DND-41 (cell line): ENCODE data around the gene NLRP9.
"Not testable (repeated sequence)": the region's sequence is repeated elsewhere in the genome, so short reads cannot be mapped to it uniquely, and the experiment has no call there.

Experiments
- ATAC-seq: fragments of 200-7000 bp; cut with Tn5 transposase; 3 replicates; pipeline ENCODE4 v1.9.1; 2021; ENCODE audit warnings: low read depth; ENCODE audit not compliant: insufficient read depth
- DNase-seq: peaks from one replicate; pipeline ENCODE4 v3.0.0-alpha.2; 2020
- H2AFZ ChIP-seq: 2 replicates; pipeline ENCODE4 v1.6.0; 2012; ENCODE audit warnings: low read depth, low read length
- H3K27ac ChIP-seq: 2 replicates; pipeline ENCODE4 v1.5.1; 2012; ENCODE audit warnings: low read length, inconsistent platforms
- H3K27me3 ChIP-seq: fragments of 200-600 bp; sonication (generic); 2 replicates; pipeline ENCODE4 v1.6.0; 2012; ENCODE audit warnings: low read length, mild to moderate bottlenecking, inconsistent platforms; ENCODE audit not compliant: insufficient read depth, poor library complexity
- H3K36me3 ChIP-seq: 2 replicates; pipeline ENCODE4 v1.5.1; 2012; ENCODE audit warnings: low read length, inconsistent platforms; ENCODE audit not compliant: insufficient read depth
- H3K4me1 ChIP-seq: 2 replicates; pipeline ENCODE4 v1.5.1; 2012; ENCODE audit warnings: mild to moderate bottlenecking, low read length; ENCODE audit not compliant: insufficient read depth
- H3K4me2 ChIP-seq: 2 replicates; pipeline ENCODE4 v1.6.0; 2012; ENCODE audit warnings: mild to moderate bottlenecking, moderate library complexity, low read length, inconsistent platforms; ENCODE audit not compliant: insufficient read depth
- H3K4me3 ChIP-seq, 2 experiments: fragments of 200-600 bp in 1 of 2; shearing (Covaris generic) in 1 of 2; 2 replicates each; pipeline ENCODE4 v1.5.1; 2012 to 2016; ENCODE audit warnings: inconsistent platforms in 2 of 2, low read length in 2 of 2, mild to moderate bottlenecking in 2 of 2, low read depth in 1 of 2, moderate library complexity in 1 of 2
- H3K79me2 ChIP-seq: 2 replicates; pipeline ENCODE4 v1.6.0; 2012; ENCODE audit warnings: low read length, inconsistent platforms; ENCODE audit not compliant: insufficient read depth
- H3K9ac ChIP-seq: 2 replicates; pipeline ENCODE4 v1.6.0; 2012; ENCODE audit warnings: low read depth, mild to moderate bottlenecking, inconsistent platforms, low read length, moderate library complexity
- H3K9me3 ChIP-seq: 2 replicates; pipeline ENCODE4 v1.5.1; 2012; ENCODE audit warnings: low read length, moderate library complexity, mild to moderate bottlenecking, inconsistent platforms; ENCODE audit not compliant: insufficient read depth, severe bottlenecking
- H4K20me1 ChIP-seq: 2 replicates; pipeline ENCODE4 v1.6.0; 2012; ENCODE audit warnings: low read length; ENCODE audit not compliant: insufficient read depth
- EZH2 ChIP-seq: IDR thresholded peaks from 3 replicates; pipeline ENCODE4 v1.6.1; 2012; ENCODE audit warnings: borderline replicate concordance, low read depth, mild to moderate bottlenecking, moderate library complexity, low read length, inconsistent platforms; ENCODE audit not compliant: severe bottlenecking
- TF ChIP-seq, protein P1 (sequence below): IDR thresholded peaks from 2 replicates; pipeline ENCODE4 v1.5.1; 2012; ENCODE audit warnings: borderline replicate concordance, low read length, moderate library complexity, mild to moderate bottlenecking; ENCODE audit not compliant: poor library complexity, severe bottlenecking; ENCODE audit errors: extremely low read depth

Gene NLRP9

DNA sequence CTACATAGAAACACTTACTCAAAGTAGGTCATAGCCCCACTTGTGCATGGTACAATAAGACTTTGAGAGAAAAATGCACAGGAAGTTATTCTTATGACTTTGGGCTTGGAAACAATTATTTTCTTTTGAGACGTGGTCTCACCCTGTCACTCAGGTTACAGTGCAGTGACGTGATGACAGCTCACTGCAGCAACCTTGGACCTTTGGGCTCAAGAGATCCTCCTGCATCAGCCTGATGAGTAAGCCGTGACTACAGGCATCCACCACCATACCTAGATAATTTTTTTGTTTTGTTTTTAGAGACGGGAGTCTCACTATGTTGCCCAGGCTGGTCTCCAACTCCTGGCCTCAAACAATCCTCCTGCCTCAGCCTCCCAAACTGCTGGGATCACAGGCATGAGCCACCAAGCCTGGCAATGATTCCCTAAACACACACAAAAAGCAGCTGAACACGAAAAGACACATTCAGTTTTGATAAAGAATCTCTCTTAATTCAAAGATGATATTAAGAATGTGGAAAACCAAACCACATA is 17.9 kb downstream of the NLRP9 start:
- peaks cover 11% of the 10 kb centered on the region for H3K9me3 ChIP-seq
- H2AFZ ChIP-seq: no peak overlapping the region
- H3K4me1 ChIP-seq: no peaks in the 10 kb centered on the region
- H3K36me3 ChIP-seq: no peaks in the 10 kb centered on the region
- H3K9ac ChIP-seq: no peak overlapping the region
- H3K27ac ChIP-seq: no peak overlapping the region
- no peaks in the 10 kb centered on the region for H4K20me1 ChIP-seq
- no peak overlapping the region for H3K4me3 ChIP-seq
- no peaks in the 10 kb centered on the region for H3K79me2 ChIP-seq
- H3K27me3 ChIP-seq: peaks cover 4% of the 10 kb centered on the region
- H3K4me2 ChIP-seq: no peak overlapping the region
- DNase-seq: no peak
- ATAC-seq: no peak
- no peak for TF ChIP-seq EZH2
- TF ChIP-seq, protein P1, sequence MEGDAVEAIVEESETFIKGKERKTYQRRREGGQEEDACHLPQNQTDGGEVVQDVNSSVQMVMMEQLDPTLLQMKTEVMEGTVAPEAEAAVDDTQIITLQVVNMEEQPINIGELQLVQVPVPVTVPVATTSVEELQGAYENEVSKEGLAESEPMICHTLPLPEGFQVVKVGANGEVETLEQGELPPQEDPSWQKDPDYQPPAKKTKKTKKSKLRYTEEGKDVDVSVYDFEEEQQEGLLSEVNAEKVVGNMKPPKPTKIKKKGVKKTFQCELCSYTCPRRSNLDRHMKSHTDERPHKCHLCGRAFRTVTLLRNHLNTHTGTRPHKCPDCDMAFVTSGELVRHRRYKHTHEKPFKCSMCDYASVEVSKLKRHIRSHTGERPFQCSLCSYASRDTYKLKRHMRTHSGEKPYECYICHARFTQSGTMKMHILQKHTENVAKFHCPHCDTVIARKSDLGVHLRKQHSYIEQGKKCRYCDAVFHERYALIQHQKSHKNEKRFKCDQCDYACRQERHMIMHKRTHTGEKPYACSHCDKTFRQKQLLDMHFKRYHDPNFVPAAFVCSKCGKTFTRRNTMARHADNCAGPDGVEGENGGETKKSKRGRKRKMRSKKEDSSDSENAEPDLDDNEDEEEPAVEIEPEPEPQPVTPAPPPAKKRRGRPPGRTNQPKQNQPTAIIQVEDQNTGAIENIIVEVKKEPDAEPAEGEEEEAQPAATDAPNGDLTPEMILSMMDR: no peak

DNA sequence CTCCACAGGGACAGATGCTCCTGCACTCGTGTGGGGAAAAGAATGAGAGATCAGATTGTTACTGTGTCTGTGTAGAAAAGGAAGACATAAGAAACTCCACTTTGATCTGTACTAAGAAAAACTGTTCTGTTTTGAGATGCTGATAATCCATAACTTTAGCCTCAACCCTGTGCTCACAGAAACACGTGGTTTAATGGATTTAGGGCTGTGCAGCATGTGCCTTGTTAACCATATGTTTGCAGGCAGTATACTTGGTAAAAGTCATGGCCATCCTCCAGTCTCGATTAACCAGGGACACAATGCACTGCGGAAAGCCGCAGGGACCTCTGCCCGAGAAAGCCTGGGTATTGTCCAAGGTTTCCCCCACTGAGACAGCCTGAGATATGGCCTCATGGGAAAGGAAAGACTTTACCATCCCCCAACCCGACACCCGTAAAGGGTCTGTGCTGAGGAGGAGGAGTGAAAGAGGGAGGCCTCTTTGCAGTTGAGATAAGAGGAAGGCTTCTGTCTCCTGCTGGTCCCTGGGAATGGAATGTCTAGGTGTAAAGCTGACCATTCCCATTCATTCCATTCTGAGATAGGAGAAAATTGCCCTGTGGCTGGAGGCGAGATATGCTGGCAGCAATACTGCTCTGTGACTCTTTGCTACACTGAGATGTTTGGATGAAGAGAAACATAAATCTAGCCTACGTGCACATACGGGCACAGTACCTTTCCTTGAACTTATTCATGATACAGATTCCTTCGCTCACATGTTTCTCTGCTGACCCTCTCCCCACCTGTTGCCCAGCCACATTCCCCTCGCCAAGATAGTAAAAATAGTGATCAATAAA is 20.1 kb downstream of the NLRP9 start:
- not testable (repeated sequence) for H3K4me1 ChIP-seq, H3K36me3 ChIP-seq, H3K9ac ChIP-seq, H2AFZ ChIP-seq, H4K20me1 ChIP-seq, H3K27ac ChIP-seq, H3K4me2 ChIP-seq, H3K27me3 ChIP-seq, H3K79me2 ChIP-seq, H3K4me3 ChIP-seq, DNase-seq, ATAC-seq
- peaks cover 13% of the 10 kb centered on the region for H3K9me3 ChIP-seq

DNA sequence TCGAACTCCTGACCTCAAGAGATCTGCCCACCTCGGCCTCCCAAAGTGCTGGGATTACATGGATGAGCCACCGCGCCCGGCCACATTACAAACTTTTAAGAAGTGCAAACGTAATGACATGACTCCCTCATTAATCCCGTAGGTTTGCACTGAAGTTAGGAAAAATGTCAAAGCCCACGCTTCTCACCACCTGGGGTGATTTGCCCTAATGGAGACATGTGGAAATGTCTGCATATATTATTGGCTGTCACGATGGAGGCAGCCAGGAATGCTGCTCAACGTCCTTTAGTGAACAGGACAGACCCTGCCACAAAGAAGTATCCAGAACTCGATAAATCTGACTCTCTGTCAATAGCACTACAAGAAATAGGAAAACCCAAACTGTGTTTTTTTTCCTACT is 21.0 kb downstream of the NLRP9 start:
- H3K4me3 ChIP-seq: no peak overlapping the region
- no peak overlapping the region for H3K27ac ChIP-seq
- H3K4me1 ChIP-seq: no peaks in the 10 kb centered on the region
- no peaks in the 10 kb centered on the region for H4K20me1 ChIP-seq
- H3K36me3 ChIP-seq: no peaks in the 10 kb centered on the region
- no peaks in the 10 kb centered on the region for H3K79me2 ChIP-seq
- DNase-seq (no peak), ATAC-seq (no peak)
- no peak overlapping the region for H2AFZ ChIP-seq
- no peak overlapping the region for H3K9ac ChIP-seq
- H3K9me3 ChIP-seq: peaks cover 13% of the 10 kb centered on the region
- no peak overlapping the region for H3K4me2 ChIP-seq
- TF ChIP-seq, protein P1: no peak
- TF ChIP-seq EZH2: no peak
- peaks cover 4% of the 10 kb centered on the region for H3K27me3 ChIP-seq

DNA sequence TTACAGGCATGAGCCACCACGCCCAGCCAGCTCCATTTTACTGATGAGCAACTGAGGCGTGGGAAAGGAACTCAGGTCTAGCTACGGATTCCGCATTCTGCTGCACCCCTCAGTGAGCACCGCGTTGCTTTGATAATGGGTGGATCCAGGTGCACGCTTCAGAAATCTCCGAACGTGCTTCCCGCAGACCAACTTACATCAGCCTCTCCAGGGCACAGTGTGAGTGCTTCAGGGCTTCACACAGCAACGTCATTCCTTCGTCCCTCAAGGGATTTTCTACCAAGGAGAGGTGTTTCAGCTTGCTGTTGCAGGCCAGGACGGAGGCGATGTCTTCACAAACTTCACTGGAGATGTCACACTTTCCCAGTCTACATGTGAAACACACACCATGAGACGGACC is 21.7 kb downstream of the NLRP9 start:
- Histone ChIP-seq H3K27me3 (peaks cover 4% of the 10 kb centered on the region), H3K4me1 (no peaks in the 10 kb centered on the region), H3K36me3 (no peaks in the 10 kb centered on the region), H3K79me2 (no peaks in the 10 kb centered on the region), H3K27ac (no peak overlapping the region), H3K9ac (no peak overlapping the region), H3K4me2 (no peak overlapping the region), H3K9me3 (peaks cover 10% of the 10 kb centered on the region), H2AFZ (no peak overlapping the region), H4K20me1 (no peaks in the 10 kb centered on the region), H3K4me3 (no peak overlapping the region)
- DNase-seq (no peak), ATAC-seq (no peak)
- TF ChIP-seq, protein P1: no peak
- TF ChIP-seq EZH2: no peak
